Calu3 (cell line): Measurements from ENCODE around the gene MYO1B. TPM values are rescaled to one million over a fixed set of nuclear protein-coding genes. Genes with fewer than 3 reads are reported as not detected.

Experiments used
- BruUV-seq: library from RNA; stranded (reverse); fragments of 400-500 nt; replicated peaks from 2 replicates; lab custom pipeline; 2021; lab: Mats Ljungman, UMichigan
- CTCF ChIA-PET: fragments of 300-600 bp; sonication (Branson Sonifier 250); formaldehyde crosslinking; loops from one replicate; lab custom pipeline; 2022; ENCODE audit warnings: antibody characterized with exemption; lab: Charles Lee
- DNase-seq: peaks from one replicate; pipeline ENCODE4 v3.0.0; 2022
- H3K27ac Mint-ChIP-seq: one replicate; pipeline ENCODE4 v1.8.0; 2022; ENCODE audit warnings: mixed read lengths; ENCODE audit not compliant: unreplicated experiment
- H3K27me3 Mint-ChIP-seq: one replicate; pipeline ENCODE4 v1.8.0; 2022; ENCODE audit warnings: mixed read lengths; ENCODE audit not compliant: unreplicated experiment
- H3K36me3 Mint-ChIP-seq: one replicate; pipeline ENCODE4 v1.8.0; 2022; ENCODE audit warnings: mild to moderate bottlenecking, moderate library complexity, mixed read lengths; ENCODE audit not compliant: insufficient read depth, unreplicated experiment
- H3K4me1 Mint-ChIP-seq: one replicate; pipeline ENCODE4 v1.8.0; 2022; ENCODE audit warnings: mild to moderate bottlenecking, low read depth, mixed read lengths; ENCODE audit not compliant: unreplicated experiment
- H3K4me3 Mint-ChIP-seq: one replicate; pipeline ENCODE4 v1.8.0; 2022; ENCODE audit warnings: mild to moderate bottlenecking, low read depth, moderate library complexity, mixed read lengths; ENCODE audit not compliant: unreplicated experiment
- H3K9me3 Mint-ChIP-seq: one replicate; pipeline ENCODE4 v1.8.0; 2022; ENCODE audit warnings: low read depth, mixed read lengths; ENCODE audit not compliant: unreplicated experiment
- CTCF ChIP-seq: fragments of 200-600 bp; IDR thresholded peaks from one replicate; pipeline ENCODE4 v1.8.0; 2022; ENCODE audit warnings: antibody characterized with exemption; ENCODE audit not compliant: unreplicated experiment
- intact Hi-C: fragments of 100-400 bp; cut with micrococcal nuclease; formaldehyde crosslinking; loops from one replicate; pipeline ENCODE4 v1.10.0; 2022; ENCODE audit not compliant: unreplicated experiment
- total RNA-seq: library from RNA; stranded (reverse); gene quantifications from 2 replicates; pipeline ENCODE4 v1.2.3, GENCODE V29; 2022

MYO1B gene
- total RNA-seq, 1 experiment from 2014 or later = 64.5 TPM

GRCh38 chr2:191200910-191201309 lies 44.3 kb upstream of the MYO1B start:
- Mint-ChIP-seq H3K9me3 (no peaks in the 10 kb centered on the region), H3K27me3 (no peaks in the 10 kb centered on the region), H3K36me3 (no peaks in the 10 kb centered on the region), H3K27ac (no peak overlapping the region), H3K4me3 (no peak overlapping the region), H3K4me1 (no peaks in the 10 kb centered on the region)
- DNase-seq = no peak
- no peak for TF ChIP-seq CTCF
- BruUV-seq = no TSS peak
- intact Hi-C loops = no loop called here
- CTCF ChIA-PET = no interaction called here

- no peaks in the 10 kb centered on the region for H3K9me3 Mint-ChIP-seq
- no peak overlapping the region for H3K27ac Mint-ChIP-seq
- no peaks in the 10 kb centered on the region for H3K4me1 Mint-ChIP-seq
- DNase-seq = no peak
- CTCF ChIA-PET = no interaction called here
- H3K27me3 Mint-ChIP-seq = no peaks in the 10 kb centered on the region
- intact Hi-C loops = no loop called here
- H3K4me3 Mint-ChIP-seq = no peak overlapping the region
- no peak for TF ChIP-seq CTCF
- H3K36me3 Mint-ChIP-seq = no peaks in the 10 kb centered on the region
- no TSS peak for BruUV-seq
These were observed 42.9 kb upstream of the MYO1B start for GRCh38 chr2:191202209-191202721.

GRCh38 chr2:191202881-191203397 lies 42.3 kb upstream of the MYO1B start:
- no peak for DNase-seq
- CTCF ChIA-PET = no interaction called here
- Mint-ChIP-seq H3K27me3 (no peaks in the 10 kb centered on the region), H3K9me3 (no peaks in the 10 kb centered on the region), H3K4me1 (no peaks in the 10 kb centered on the region), H3K36me3 (no peaks in the 10 kb centered on the region), H3K27ac (no peak overlapping the region), H3K4me3 (no peak overlapping the region)
- no TSS peak for BruUV-seq
- TF ChIP-seq CTCF = no peak
- intact Hi-C loops = no loop called here

GRCh38 chr2:191204433-191204832 lies 40.8 kb upstream of the MYO1B start:
- Mint-ChIP-seq H3K36me3 (no peaks in the 10 kb centered on the region), H3K4me3 (no peak overlapping the region), H3K4me1 (no peaks in the 10 kb centered on the region), H3K9me3 (no peaks in the 10 kb centered on the region), H3K27ac (no peak overlapping the region), H3K27me3 (no peaks in the 10 kb centered on the region)
- intact Hi-C loops = no loop called here
- DNase-seq = no peak
- no peak for TF ChIP-seq CTCF
- CTCF ChIA-PET = no interaction called here
- no TSS peak for BruUV-seq
